ENCODE data around the gene FADS3. TPM values are rescaled to one million over a fixed set of nuclear protein-coding genes. Genes with fewer than 3 reads are reported as not detected.

Gene FADS3
- total RNA-seq, 1 experiment from 2014 or later = 50.0 TPM

GRCh38 chr11:61862714-61863547 is 28.4 kb downstream of the FADS3 start (continued):
- no peak for TF ChIP-seq E2F4 (CRISPR knock-in tag; IDR thresholded peaks at IDR 0.05; ENCODE audit: borderline replicate concordance, low read depth)
- TF ChIP-seq IRF2 (CRISPR knock-in tag; IDR thresholded peaks at IDR 0.05; ENCODE audit: borderline replicate concordance, low read depth) = no peak
- no peak for TF ChIP-seq ERG (CRISPR knock-in tag; IDR thresholded peaks at IDR 0.05)
- TF ChIP-seq FOXK1 (CRISPR knock-in tag; IDR thresholded peaks at IDR 0.05) = no peak
- no peak for TF ChIP-seq SP1 (CRISPR knock-in tag; conservative IDR thresholded peaks at IDR 0.05)
- no peak for TF ChIP-seq RELA (CRISPR knock-in tag; IDR thresholded peaks at IDR 0.05; ENCODE audit: borderline replicate concordance)
- TF ChIP-seq AR (CRISPR knock-in tag; IDR thresholded peaks at IDR 0.05) = no peak

- Mint-ChIP-seq H3K4me1 (peaks cover 4% of the 10 kb centered on the region; the same call in 1 of the 2 replicates), H3K27ac (no peak overlapping the region), H3K9me3 (no peaks in the 10 kb centered on the region), H3K27me3 (ENCODE audit: low read depth) (no peaks in the 10 kb centered on the region), H3K36me3 (peaks cover 64% of the 10 kb centered on the region), H3K4me3 (no peak overlapping the region)
- ChIA-PET CTCF (no interaction called here), POLR2A (no interaction called here)
- no peak for DNase-seq (ENCODE audit: low spot score)
- no peak for ATAC-seq
- TF ChIP-seq ZNF532 (CRISPR knock-in tag; IDR thresholded peaks at IDR 0.05; ENCODE audit: borderline replicate concordance) = no peak
- TF ChIP-seq ATF6 (CRISPR knock-in tag; IDR thresholded peaks at IDR 0.05) = no peak
- TF ChIP-seq STAT6 (CRISPR knock-in tag; conservative IDR thresholded peaks at IDR 0.05; ENCODE audit: low read depth) = no peak
- TF ChIP-seq HMGXB4 (CRISPR knock-in tag; IDR thresholded peaks at IDR 0.05) = no peak
- TF ChIP-seq RELA (CRISPR knock-in tag; IDR thresholded peaks at IDR 0.05; ENCODE audit: borderline replicate concordance) = no peak
- no peak for TF ChIP-seq NR2C2 (CRISPR knock-in tag; IDR thresholded peaks at IDR 0.05)
- no peak for TF ChIP-seq TEAD1 (CRISPR knock-in tag; IDR thresholded peaks at IDR 0.05)
- TF ChIP-seq SMAD3 (CRISPR knock-in tag; IDR thresholded peaks at IDR 0.05; ENCODE audit: borderline replicate concordance) = no peak
- no peak for TF ChIP-seq CDX4 (CRISPR knock-in tag; IDR thresholded peaks at IDR 0.05; ENCODE audit: borderline replicate concordance)
- TF ChIP-seq IRF1 (CRISPR knock-in tag; IDR thresholded peaks at IDR 0.05) = no peak
Measured at GRCh38 chr11:61861634-61862033, 29.7 kb downstream of the FADS3 start.
